Hepatocyte (in vitro differentiated cells): ENCODE data around the gene CFAP77.

Experiments
- CTCF ChIP-seq: fragments of 200-600 bp; sonication (generic); IDR thresholded peaks from 2 replicates; pipeline ENCODE4 v1.5.1; 2016; ENCODE audit warnings: antibody characterized with exemption, mild to moderate bottlenecking; ENCODE audit not compliant: poor library complexity
- EZH2 ChIP-seq: fragments of 200-600 bp; sonication (generic); IDR thresholded peaks from 2 replicates; pipeline ENCODE4 v1.6.1; 2016; ENCODE audit warnings: antibody characterized with exemption, mild to moderate bottlenecking, borderline replicate concordance
- EZH2phosphoT487 ChIP-seq: fragments of 200-600 bp; sonication (generic); IDR thresholded peaks from one replicate; pipeline ENCODE4 v1.6.1; 2018; ENCODE audit warnings: antibody characterized with exemption, mild to moderate bottlenecking, low read depth, moderate library complexity; ENCODE audit not compliant: unreplicated experiment, severe bottlenecking

GRCh38 chr9:132547436-132547835, 137.4 kb downstream of the CFAP77 start:
- no peak for TF ChIP-seq CTCF
- no peak for TF ChIP-seq EZH2
- no peak for TF ChIP-seq EZH2phosphoT487
